Liver (tissue), 3 donors: Measurements from ENCODE around the gene OARD1.

ENCODE experiments used
- CTCF ChIP-seq: fragments of 150-350 bp; IDR thresholded peaks from 2 replicates; pipeline ENCODE4 v1.5.1; 2017; ENCODE audit warnings: improper control_type of control experiment, low read depth, low read length; ENCODE audit not compliant: missing input control
- EGR1 ChIP-seq, 2 donors: IDR thresholded peaks; 2 replicates each; pipeline ENCODE4 v1.6.1; 2016 to 2018; ENCODE audit warnings: antibody characterized with exemption in 2 of 2, low read depth in 2 of 2
- FOXA1 ChIP-seq: IDR thresholded peaks from 2 replicates; pipeline ENCODE4 v1.6.1; 2016; ENCODE audit warnings: antibody characterized with exemption
- GABPA ChIP-seq, 2 donors: IDR thresholded peaks in 1 of 2; conservative IDR thresholded peaks in 1 of 2; 2 replicates each; pipeline ENCODE4 v1.6.1; 2016; ENCODE audit warnings: antibody characterized with exemption in 2 of 2, mild to moderate bottlenecking in 1 of 2, moderate library complexity in 1 of 2
- HNF4A ChIP-seq, 2 donors: conservative IDR thresholded peaks; 2 replicates each; pipeline ENCODE4 v1.6.1; 2016; ENCODE audit warnings: antibody characterized with exemption in 2 of 2, mild to moderate bottlenecking in 2 of 2
- JUND ChIP-seq, 2 donors: IDR thresholded peaks; 2 replicates each; pipeline ENCODE4 v1.6.1; 2016; ENCODE audit warnings: antibody characterized with exemption in 2 of 2
- MAX ChIP-seq: IDR thresholded peaks from 2 replicates; pipeline ENCODE4 v1.6.1; 2016; ENCODE audit warnings: antibody characterized with exemption
- NR2F2 ChIP-seq: IDR thresholded peaks from 2 replicates; pipeline ENCODE4 v1.6.1; 2016; ENCODE audit warnings: antibody characterized with exemption
- RAD21 ChIP-seq, 2 donors: IDR thresholded peaks; 2 replicates each; pipeline ENCODE4 v1.6.1; 2016; ENCODE audit warnings: antibody characterized with exemption in 2 of 2, mild to moderate bottlenecking in 2 of 2
- REST ChIP-seq: IDR thresholded peaks from 2 replicates; pipeline ENCODE4 v1.6.1; 2016; ENCODE audit warnings: antibody characterized with exemption, mild to moderate bottlenecking
- RXRA ChIP-seq, 2 donors: IDR thresholded peaks; 2 replicates each; pipeline ENCODE4 v1.6.1; 2017 to 2018; ENCODE audit warnings: antibody characterized with exemption in 2 of 2, mild to moderate bottlenecking in 1 of 2
- TAF1 ChIP-seq: conservative IDR thresholded peaks from 2 replicates; pipeline ENCODE4 v1.6.1; 2016; ENCODE audit warnings: antibody characterized with exemption, mild to moderate bottlenecking
- YY1 ChIP-seq: IDR thresholded peaks from 2 replicates; pipeline ENCODE4 v1.6.1; 2016; ENCODE audit warnings: antibody characterized with exemption, mild to moderate bottlenecking
- ZBTB33 ChIP-seq: IDR thresholded peaks from 2 replicates; pipeline ENCODE4 v1.6.1; 2016; ENCODE audit warnings: antibody characterized with exemption
- donor health status: healthy.
- donor health status: healthy.

- TF ChIP-seq CTCF (no peak), REST (no peak), ZBTB33 (no peak), GABPA (IDR thresholded peaks at IDR 0.05 in 1 of 2, conservative IDR thresholded peaks at IDR 0.05 in 1 of 2) (no peak), RXRA (IDR thresholded peaks at IDR 0.05) (no peak), TAF1 (no peak), RAD21 (IDR thresholded peaks at IDR 0.05) (no peak), HNF4A (conservative IDR thresholded peaks at IDR 0.05) (no peak), NR2F2 (no peak), EGR1 (IDR thresholded peaks at IDR 0.05; ENCODE audit: low read depth in 2 of 2) (no peak), MAX (no peak), YY1 (no peak), FOXA1 (no peak), JUND (IDR thresholded peaks at IDR 0.05) (no peak)
These were observed 22.6 kb downstream of the OARD1 start for GRCh38 chr6:41049521-41049920.
